Adrenal gland (tissue), 12 donors: ENCODE measurements around the gene SLC5A4. TPM values are rescaled to one million over a fixed set of nuclear protein-coding genes. Genes with fewer than 3 reads are reported as not detected.

Experiments used
- DNase-seq, 7 donors: peaks; one replicate each; pipeline ENCODE4 v3.0.0-alpha.2; 2019 to 2020
- H3K27ac ChIP-seq, 5 donors: fragments of 200-600 bp; sonication (generic) in 4 of 5; 1 replicate in 3 of 5; 2 replicates in 2 of 5; pipeline versions ENCODE4 v1.5.1 to v1.8.0; 2016 to 2020; ENCODE audit warnings: mild to moderate bottlenecking in 1 of 5
- H3K27me3 ChIP-seq: fragments of 200-600 bp; 2 replicates; pipeline ENCODE4 v1.8.0; 2021
- H3K36me3 ChIP-seq, 2 donors: fragments of 200-600 bp; replicated peaks in 1 of 2; 1 replicate in 1 of 2; 2 replicates in 1 of 2; pipeline versions ENCODE4 v1.5.1 to v1.8.0; 2018 to 2022
- H3K4me1 ChIP-seq, 2 donors: fragments of 200-600 bp; replicated peaks in 1 of 2; 1 replicate in 1 of 2; 2 replicates in 1 of 2; pipeline versions ENCODE4 v1.5.1 to v1.8.0; 2018 to 2021
- H3K4me3 ChIP-seq, 4 donors: fragments of 200-600 bp; sonication (generic) in 3 of 4; one replicate each; pipeline ENCODE4 v1.5.1; 2016 to 2018
- H3K9me3 ChIP-seq, 3 donors: fragments of 200-600 bp; sonication (generic) in 1 of 3; replicated peaks in 1 of 3; 1 replicate in 2 of 3; 2 replicates in 1 of 3; pipeline versions ENCODE4 v1.5.1 to v1.8.0; 2016 to 2021
- CTCF ChIP-seq, 6 experiments: fragments of 450-650 bp in 4 of 6; fragments of 200-600 bp in 2 of 6; sonication (generic) in 1 of 6; IDR thresholded peaks; 1 replicate in 5 of 6; 2 replicates in 1 of 6; pipeline versions ENCODE4 v1.5.1 to v1.8.0; 2016 to 2021; ENCODE audit warnings: antibody characterized with exemption in 6 of 6, mild to moderate bottlenecking in 2 of 6, moderate library complexity in 1 of 6
- POLR2A ChIP-seq, 2 donors: fragments of 450-650 bp; IDR thresholded peaks; one replicate each; pipeline ENCODE4 v1.6.1; 2017; ENCODE audit warnings: antibody characterized with exemption in 2 of 2, mild to moderate bottlenecking in 2 of 2, moderate library complexity in 1 of 2
- WGBS, 4 donors: extraction: QIAGEN DNeasy Blood & Tissue Kit in 2 of 4; methylation state at CpG; one replicate each; pipeline versions ENCODE4 v1.1.5 to v1.1.7; 2013 to 2017; 5-methylcytosine and 5-hydroxymethylcytosine counted together
- intact Hi-C, 2 donors: fragments of 100-400 bp; cut with DNase I; formaldehyde crosslinking; loops; one replicate each; pipeline versions ENCODE4 v1.14.1 to v1.15.0; 2022 to 2023
- polyA plus RNA-seq, 3 donors: library from polyadenylated mRNA; stranded (reverse); fragments of 200-250 nt in 2 of 3; fragments of 350-450 nt in 1 of 3; fragmentation: Illumina TruSeq in 1 of 3; extraction: RNeasy Lipid Tissue Mini Kit (QIAGEN cat#74804) in 1 of 3; gene quantifications; one replicate each; pipeline ENCODE4 v1.2.3, GENCODE V29; 2013 to 2014
- total RNA-seq, 9 donors: library from RNA; depleted of rRNA in 4 of 9; stranded (reverse); fragments of >200 nt in 4 of 9; fragments of 120-200 nt in 1 of 9; fragmentation: NEBNext Ultra II Directional in 1 of 9; extraction: Animal tissue kit (Norgen Biotek cat#: 25700) in 1 of 9; gene quantifications; one replicate each; pipeline versions ENCODE4 v1.1.0 to v1.2.4, GENCODE V29; 2013 to 2023
- donor health status: healthy with polysubstance abuse.
- donor health status: Bipolar disorder and iron deficiency.
- donor health status: DM: yes; HTN: yes; CAD: no.
- donor health status: DM: no; HTN: no; CAD: no.
- donor health status: DM: no; HTN: no; CAD: no.
- donor health status: DM: yes; HTN: yes; CAD: no.

Gene SLC5A4
- total and polyA plus RNA-seq, 12 donors = 0.07 to 0.70 (median 0.33) TPM; not detected in 1

- intact Hi-C loops = no loop called here
- no peaks in the 10 kb centered on the region for H3K27me3 ChIP-seq
- no peaks in the 10 kb centered on the region for H3K36me3 ChIP-seq
- no peaks in the 10 kb centered on the region for H3K9me3 ChIP-seq
- H3K4me1 ChIP-seq = no peaks in the 10 kb centered on the region
- no peak overlapping the region for H3K27ac ChIP-seq
- no peak overlapping the region for H3K4me3 ChIP-seq
- no peak for DNase-seq
- TF ChIP-seq CTCF (IDR thresholded peaks at IDR 0.05) (no peak), POLR2A (IDR thresholded peaks at IDR 0.05) (no peak)
- 66 to 75% (median 69%) methylated on average over 7 of the region's 7 CpGs for WGBS, 4 donors
These were observed 44.1 kb downstream of the SLC5A4 start for GRCh38 chr22:32211011-32211410.

GRCh38 chr22:32208681-32209080, 46.5 kb downstream of the SLC5A4 start:
- Histone ChIP-seq H3K9me3 (no peaks in the 10 kb centered on the region), H3K4me3 (no peak overlapping the region), H3K36me3 (no peaks in the 10 kb centered on the region), H3K27ac (no peak overlapping the region), H3K4me1 (no peaks in the 10 kb centered on the region), H3K27me3 (no peaks in the 10 kb centered on the region)
- no peak for TF ChIP-seq POLR2A (IDR thresholded peaks at IDR 0.05)
- TF ChIP-seq CTCF (IDR thresholded peaks at IDR 0.05) = no peak
- intact Hi-C loops = no loop called here
- 83 to 91% (median 88%) methylated on average over 3 of the region's 3 CpGs for WGBS, 4 donors
- DNase-seq = no peak

- H3K4me1 ChIP-seq = no peaks in the 10 kb centered on the region
- intact Hi-C loops = no loop called here
- TF ChIP-seq POLR2A (IDR thresholded peaks at IDR 0.05) (no peak), CTCF (IDR thresholded peaks at IDR 0.05) (no peak)
- H3K36me3 ChIP-seq = no peaks in the 10 kb centered on the region
- DNase-seq = no peak
- no peak overlapping the region for H3K27ac ChIP-seq
- H3K4me3 ChIP-seq = no peak overlapping the region
- H3K9me3 ChIP-seq = no peaks in the 10 kb centered on the region
- H3K27me3 ChIP-seq = peaks cover 6% of the 10 kb centered on the region
- WGBS, 4 donors = 71 to 80% (median 76%) methylated on average over 4 of the region's 4 CpGs
These were observed 47.1 kb downstream of the SLC5A4 start for GRCh38 chr22:32207971-32208480.

GRCh38 chr22:32206774-32207758, 48.1 kb downstream of the SLC5A4 start:
- H3K4me1 ChIP-seq = no peaks in the 10 kb centered on the region
- WGBS, 4 donors = 73 to 87% (median 78%) methylated on average over 18 to 22 of the region's 22 CpGs
- no peak overlapping the region for H3K27ac ChIP-seq
- TF ChIP-seq POLR2A (IDR thresholded peaks at IDR 0.05) (no peak), CTCF (IDR thresholded peaks at IDR 0.05) (peak in 5 of 6 experiments; percentile 19 to 44 (median 32))
- intact Hi-C loops = no loop called here
- no peaks in the 10 kb centered on the region for H3K36me3 ChIP-seq
- H3K27me3 ChIP-seq = peaks cover 10% of the 10 kb centered on the region
- no peak for DNase-seq
- H3K9me3 ChIP-seq = no peaks in the 10 kb centered on the region
- no peak overlapping the region for H3K4me3 ChIP-seq
